ENCODE measurements around the gene SCYGR4. TPM values are rescaled to one million over a fixed set of nuclear protein-coding genes. Genes with fewer than 3 reads are reported as not detected.

Gene SCYGR4
- polyA plus RNA-seq, 1 experiment = not detected

GRCh38 chr2:227616631-227617030, 667 bp upstream of the SCYGR4 start:
- Histone ChIP-seq H3K4me3 (ENCODE audit: low read depth, low read length) (no peak overlapping the region), H3K27me3 (ENCODE audit: control insufficient read depth, insufficient read depth, low read length) (no peaks in the 10 kb centered on the region), H3K9me3 (ENCODE audit: control insufficient read depth, insufficient read depth, low read length) (no peaks in the 10 kb centered on the region; the same call in 1 of the 2 replicates), H3K27ac (ENCODE audit: low read depth, low read length) (no peak overlapping the region)
- TF ChIP-seq, protein P1, sequence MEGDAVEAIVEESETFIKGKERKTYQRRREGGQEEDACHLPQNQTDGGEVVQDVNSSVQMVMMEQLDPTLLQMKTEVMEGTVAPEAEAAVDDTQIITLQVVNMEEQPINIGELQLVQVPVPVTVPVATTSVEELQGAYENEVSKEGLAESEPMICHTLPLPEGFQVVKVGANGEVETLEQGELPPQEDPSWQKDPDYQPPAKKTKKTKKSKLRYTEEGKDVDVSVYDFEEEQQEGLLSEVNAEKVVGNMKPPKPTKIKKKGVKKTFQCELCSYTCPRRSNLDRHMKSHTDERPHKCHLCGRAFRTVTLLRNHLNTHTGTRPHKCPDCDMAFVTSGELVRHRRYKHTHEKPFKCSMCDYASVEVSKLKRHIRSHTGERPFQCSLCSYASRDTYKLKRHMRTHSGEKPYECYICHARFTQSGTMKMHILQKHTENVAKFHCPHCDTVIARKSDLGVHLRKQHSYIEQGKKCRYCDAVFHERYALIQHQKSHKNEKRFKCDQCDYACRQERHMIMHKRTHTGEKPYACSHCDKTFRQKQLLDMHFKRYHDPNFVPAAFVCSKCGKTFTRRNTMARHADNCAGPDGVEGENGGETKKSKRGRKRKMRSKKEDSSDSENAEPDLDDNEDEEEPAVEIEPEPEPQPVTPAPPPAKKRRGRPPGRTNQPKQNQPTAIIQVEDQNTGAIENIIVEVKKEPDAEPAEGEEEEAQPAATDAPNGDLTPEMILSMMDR (IDR thresholded peaks at IDR 0.05; ENCODE audit: low read depth, low read length) = no peak
- no peak for DNase-seq (ENCODE audit: low read depth, low spot score)
- CTCF ChIA-PET = no interaction called here
- POLR2A ChIA-PET = no interaction called here

GRCh38 chr2:227623226-227623625, 5.9 kb downstream of the SCYGR4 start:
- TF ChIP-seq, protein P1 (IDR thresholded peaks at IDR 0.05; ENCODE audit: low read depth, low read length) = no peak
- DNase-seq (ENCODE audit: low read depth, low spot score) = peak; percentile 16
- Histone ChIP-seq H3K27me3 (ENCODE audit: control insufficient read depth, insufficient read depth, low read length) (no peaks in the 10 kb centered on the region), H3K9me3 (ENCODE audit: control insufficient read depth, insufficient read depth, low read length) (peaks cover 2% of the 10 kb centered on the region; the same call in 1 of the 2 replicates), H3K27ac (ENCODE audit: low read depth, low read length) (no peak overlapping the region), H3K4me3 (ENCODE audit: low read depth, low read length) (no peak overlapping the region)
- ChIA-PET POLR2A (no interaction called here), CTCF (interaction anchor here (1.2 to 1.7 kb wide), 2 partner anchors 35 to 143 kb away, joined by 5 to 9 read pairs; no protein-coding TSS in a partner anchor)

- H3K27me3 ChIP-seq (ENCODE audit: control insufficient read depth, insufficient read depth, low read length) = no peaks in the 10 kb centered on the region
- POLR2A ChIA-PET = no interaction called here
- peaks cover 2% of the 10 kb centered on the region; the same call in 1 of the 2 replicates for H3K9me3 ChIP-seq (ENCODE audit: control insufficient read depth, insufficient read depth, low read length)
- CTCF ChIA-PET = interaction anchor here (1.0 kb wide), 1 partner anchor 33 kb away, joined by 3 read pairs; no protein-coding TSS in a partner anchor
- TF ChIP-seq, protein P1 (IDR thresholded peaks at IDR 0.05; ENCODE audit: low read depth, low read length) = no peak
- no peak for DNase-seq (ENCODE audit: low read depth, low spot score)
- no peak overlapping the region for H3K27ac ChIP-seq (ENCODE audit: low read depth, low read length)
- H3K4me3 ChIP-seq (ENCODE audit: low read depth, low read length) = no peak overlapping the region
These were observed 8.1 kb downstream of the SCYGR4 start for GRCh38 chr2:227625420-227625819.

- H3K9me3 ChIP-seq (ENCODE audit: control insufficient read depth, insufficient read depth, low read length) = peaks cover 2% of the 10 kb centered on the region; the same call in 1 of the 2 replicates
- no peak overlapping the region for H3K4me3 ChIP-seq (ENCODE audit: low read depth, low read length)
- CTCF ChIA-PET = interaction anchor here (1.5 kb wide), 1 partner anchor 264 kb away, joined by 3 read pairs; no protein-coding TSS in a partner anchor
- no peak overlapping the region for H3K27ac ChIP-seq (ENCODE audit: low read depth, low read length)
- no peaks in the 10 kb centered on the region for H3K27me3 ChIP-seq (ENCODE audit: control insufficient read depth, insufficient read depth, low read length)
- POLR2A ChIA-PET = no interaction called here
- DNase-seq (ENCODE audit: low read depth, low spot score) = no peak
- TF ChIP-seq, protein P1 (IDR thresholded peaks at IDR 0.05; ENCODE audit: low read depth, low read length) = no peak
These were observed 9.4 kb downstream of the SCYGR4 start for GRCh38 chr2:227626580-227627151.

GRCh38 chr2:227627769-227628168, 10.5 kb downstream of the SCYGR4 start:
- Histone ChIP-seq H3K27ac (ENCODE audit: low read depth, low read length) (no peak overlapping the region), H3K27me3 (ENCODE audit: control insufficient read depth, insufficient read depth, low read length) (no peaks in the 10 kb centered on the region), H3K4me3 (ENCODE audit: low read depth, low read length) (no peak overlapping the region), H3K9me3 (ENCODE audit: control insufficient read depth, insufficient read depth, low read length) (no peaks in the 10 kb centered on the region)
- CTCF ChIA-PET = interaction anchor here (0.6 to 1.5 kb wide), 2 partner anchors 142 to 263 kb away, joined by 3 read pairs; no protein-coding TSS in a partner anchor
- DNase-seq (ENCODE audit: low read depth, low spot score) = no peak
- POLR2A ChIA-PET = interaction anchor here (0.6 kb wide), 1 partner anchor 29 kb away, joined by 4 read pairs; no protein-coding TSS in a partner anchor
- TF ChIP-seq, protein P1 (IDR thresholded peaks at IDR 0.05; ENCODE audit: low read depth, low read length) = no peak
